Measurements from ENCODE around the gene LPAR5. TPM values are rescaled to one million over a fixed set of nuclear protein-coding genes. Genes with fewer than 3 reads are reported as not detected.

Gene LPAR5
- total RNA-seq, result 1.7 TPM
- 2.2 TPM for polyA plus RNA-seq

DNA sequence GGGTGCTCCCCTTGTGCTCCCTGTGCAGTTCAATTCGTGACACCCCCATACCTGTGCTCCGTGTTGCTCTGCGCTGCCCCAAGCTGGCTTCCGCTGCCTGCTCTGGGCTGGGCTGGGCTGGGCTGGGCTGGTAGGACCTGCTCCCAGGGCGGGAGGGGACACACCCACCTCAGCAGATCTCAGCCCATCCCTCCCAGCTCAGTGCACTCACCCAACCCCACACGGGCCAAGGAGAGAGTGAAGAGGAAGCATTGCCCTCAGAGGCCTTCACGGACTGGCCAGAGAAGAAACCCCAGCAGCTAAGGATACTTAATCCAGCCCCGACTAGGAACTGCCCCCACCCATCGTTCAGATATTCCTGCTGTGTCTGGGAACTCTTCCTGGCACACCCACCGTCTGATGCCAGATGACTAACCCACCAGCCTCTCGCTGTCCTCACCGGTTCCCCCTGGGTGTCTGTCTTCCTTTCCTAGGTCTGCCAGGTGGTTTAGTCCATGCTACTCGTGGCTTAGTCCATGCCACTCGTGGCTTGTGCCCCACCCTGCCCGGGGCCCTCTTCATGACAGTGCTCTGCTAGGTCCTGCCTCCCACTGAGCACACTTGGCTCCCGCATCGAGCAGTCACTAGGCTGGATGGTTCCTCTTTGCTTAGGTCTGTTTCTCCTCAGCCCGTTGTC is at the start of gene LPAR5:
TSS of gene LPAR5 (minus strand) at position 104 of the 676 bp plus-strand sequence. CDS start 14,711 bp downstream, outside the sequence.
- no peak for DNase-seq (ENCODE audit: extremely low spot score)
- H3K27ac ChIP-seq (ENCODE audit: low read depth), result peak within 1 kb of the TSS; percentile 41
- H3K36me3 ChIP-seq (ENCODE audit: insufficient read depth), result no peaks in the 10 kb centered on the region
- H3K4me3 ChIP-seq (ENCODE audit: low read depth, low read length), result no peak within 1 kb of the TSS
- 49% methylated on average over 18 of the region's 18 CpGs for WGBS
- H3K4me1 ChIP-seq (ENCODE audit: insufficient read depth), result no peaks in the 10 kb centered on the region

DNA sequence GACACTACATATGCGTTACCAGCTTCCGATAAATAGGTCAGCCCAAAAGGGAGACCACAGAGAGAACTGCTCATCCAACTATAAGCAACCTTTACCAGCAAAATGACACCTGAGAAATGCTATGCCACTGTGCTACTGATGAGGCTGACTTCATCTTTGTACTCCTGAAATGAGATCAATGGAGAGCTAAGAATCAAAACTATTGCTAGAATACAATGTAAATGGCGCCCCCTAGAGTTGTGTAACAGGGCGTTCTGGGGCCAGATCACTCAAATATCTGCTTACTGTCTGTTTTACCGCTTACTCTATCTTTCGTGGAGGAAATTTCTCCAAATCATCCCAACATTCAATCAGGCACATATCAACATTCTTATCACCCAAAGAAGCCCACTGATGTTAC is 48.9 kb upstream of the LPAR5 start:
- no peak for DNase-seq (ENCODE audit: extremely low spot score)
- 56% methylated on average over 6 of the region's 6 CpGs for WGBS

DNA sequence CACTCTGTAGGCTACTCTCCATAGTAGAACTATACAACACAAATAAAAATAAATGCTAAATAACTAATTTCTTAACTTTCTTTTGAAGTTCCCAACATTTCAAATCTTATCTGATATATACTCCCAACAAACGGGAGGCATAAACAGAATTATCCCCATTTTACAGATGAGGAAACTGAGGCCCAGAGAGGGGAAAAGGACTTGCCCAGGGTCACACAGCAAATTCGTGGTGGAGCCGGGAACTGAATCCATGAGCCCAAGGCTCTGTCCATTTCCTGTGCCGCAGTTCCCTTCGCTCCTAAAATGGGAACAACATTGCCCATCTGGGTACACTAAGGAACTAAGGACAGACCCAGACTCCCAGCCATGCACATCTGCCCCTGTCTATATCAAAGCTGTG is 41.2 kb upstream of the LPAR5 start:
- Histone ChIP-seq H3K27ac (ENCODE audit: low read depth) (no peak overlapping the region), H3K36me3 (ENCODE audit: insufficient read depth) (peaks cover 9% of the 10 kb centered on the region), H3K4me1 (ENCODE audit: insufficient read depth) (no peaks in the 10 kb centered on the region), H3K4me3 (ENCODE audit: low read depth, low read length) (no peak overlapping the region)
- DNase-seq (ENCODE audit: extremely low spot score), result no peak
- WGBS, result 93% methylated on average over 5 of the region's 5 CpGs

More for the DNA sequence above, 48.9 kb upstream of the LPAR5 start:
- Histone ChIP-seq H3K27ac (ENCODE audit: low read depth) (no peak overlapping the region), H3K4me1 (ENCODE audit: insufficient read depth) (no peaks in the 10 kb centered on the region), H3K4me3 (ENCODE audit: low read depth, low read length) (no peak overlapping the region), H3K36me3 (ENCODE audit: insufficient read depth) (no peaks in the 10 kb centered on the region)

DNA sequence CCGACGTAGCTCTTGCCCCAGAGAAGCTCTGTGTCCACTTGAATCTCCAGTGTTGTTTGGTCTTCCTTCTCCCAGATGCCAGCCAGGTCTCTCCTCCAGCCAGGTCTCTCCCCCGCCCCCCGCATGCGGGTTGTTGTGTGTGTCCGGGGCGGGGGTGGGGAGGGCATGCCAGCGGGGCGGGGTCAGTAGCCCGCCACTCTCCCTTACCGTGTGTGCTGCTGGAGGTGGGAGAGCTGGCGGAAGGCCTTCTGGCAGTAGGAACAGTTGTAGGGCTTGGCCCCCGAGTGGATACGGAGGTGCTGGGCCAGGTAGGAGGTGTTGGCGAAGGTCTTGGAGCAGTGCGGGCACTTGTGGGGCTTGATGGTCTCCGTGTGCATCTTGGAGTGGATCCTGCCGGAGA is 36.4 kb upstream of the LPAR5 start:
- Histone ChIP-seq H3K4me1 (ENCODE audit: insufficient read depth) (no peaks in the 10 kb centered on the region), H3K27ac (ENCODE audit: low read depth) (no peak overlapping the region), H3K36me3 (ENCODE audit: insufficient read depth) (peaks cover 12% of the 10 kb centered on the region), H3K4me3 (ENCODE audit: low read depth, low read length) (no peak overlapping the region)
- WGBS, result 88% methylated on average over 18 of the region's 18 CpGs
- no peak for DNase-seq (ENCODE audit: extremely low spot score)

DNA sequence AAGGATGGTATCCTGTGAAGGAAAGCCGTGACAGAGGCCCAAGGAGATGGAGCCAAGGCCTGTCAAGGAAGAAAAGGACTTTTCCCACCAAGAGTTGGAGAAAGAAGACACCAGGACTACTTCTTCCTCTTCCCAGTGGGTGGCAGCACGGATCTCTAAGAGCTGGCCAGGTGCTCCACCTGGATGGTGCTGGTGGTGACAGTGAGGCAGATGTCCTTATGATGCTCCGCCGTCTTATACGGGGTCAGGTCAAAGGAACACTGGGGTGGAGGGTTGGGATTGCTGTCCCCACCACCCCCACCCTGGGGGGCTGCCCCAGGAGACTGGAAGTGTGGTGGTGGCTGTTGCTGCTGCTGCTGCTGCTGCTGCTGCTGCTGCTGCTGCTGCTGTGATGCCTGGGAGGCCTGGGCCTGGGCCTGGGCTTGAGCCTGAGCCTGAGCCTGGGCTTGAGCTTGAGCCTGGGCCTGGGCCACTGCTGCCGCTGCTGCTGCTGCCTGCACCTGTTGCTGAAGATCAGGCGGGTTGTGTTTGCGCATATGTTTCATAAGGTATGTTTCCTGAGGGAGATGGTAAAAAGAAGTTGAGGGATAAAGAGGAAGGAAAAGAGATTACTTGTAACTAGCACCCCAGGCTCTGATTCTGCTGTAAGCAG is 31.9 kb upstream of the LPAR5 start:
- peaks cover 12% of the 10 kb centered on the region for H3K36me3 ChIP-seq (ENCODE audit: insufficient read depth)
- H3K27ac ChIP-seq (ENCODE audit: low read depth), result no peak overlapping the region
- no peak overlapping the region for H3K4me3 ChIP-seq (ENCODE audit: low read depth, low read length)
- 82% methylated on average over 8 of the region's 8 CpGs for WGBS
- DNase-seq (ENCODE audit: extremely low spot score), result no peak
- H3K4me1 ChIP-seq (ENCODE audit: insufficient read depth), result no peaks in the 10 kb centered on the region

DNA sequence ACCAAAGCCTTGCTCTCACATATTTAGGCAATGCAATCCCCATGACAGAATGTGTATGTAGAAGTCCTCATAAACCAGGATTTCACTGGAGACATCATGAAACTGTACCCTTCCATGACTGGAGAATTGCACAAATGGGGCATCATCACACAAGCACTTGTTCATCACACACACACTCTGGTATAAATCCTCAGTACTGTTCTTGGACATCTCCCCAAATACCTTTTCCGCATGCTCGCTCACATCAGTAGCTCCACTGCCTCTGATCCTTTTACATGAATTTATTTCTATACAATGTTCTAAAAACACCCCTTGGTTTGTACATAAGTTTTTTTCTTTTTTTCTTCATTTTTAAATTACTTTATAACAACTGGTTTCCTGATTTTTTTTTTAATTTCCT is 30.5 kb upstream of the LPAR5 start:
- H3K36me3 ChIP-seq (ENCODE audit: insufficient read depth), result peaks cover 3% of the 10 kb centered on the region
- H3K27ac ChIP-seq (ENCODE audit: low read depth), result no peak overlapping the region
- H3K4me3 ChIP-seq (ENCODE audit: low read depth, low read length), result no peak overlapping the region
- no peaks in the 10 kb centered on the region for H3K4me1 ChIP-seq (ENCODE audit: insufficient read depth)
- DNase-seq (ENCODE audit: extremely low spot score), result no peak
- 88% methylated on average over 2 of the region's 2 CpGs for WGBS

DNA sequence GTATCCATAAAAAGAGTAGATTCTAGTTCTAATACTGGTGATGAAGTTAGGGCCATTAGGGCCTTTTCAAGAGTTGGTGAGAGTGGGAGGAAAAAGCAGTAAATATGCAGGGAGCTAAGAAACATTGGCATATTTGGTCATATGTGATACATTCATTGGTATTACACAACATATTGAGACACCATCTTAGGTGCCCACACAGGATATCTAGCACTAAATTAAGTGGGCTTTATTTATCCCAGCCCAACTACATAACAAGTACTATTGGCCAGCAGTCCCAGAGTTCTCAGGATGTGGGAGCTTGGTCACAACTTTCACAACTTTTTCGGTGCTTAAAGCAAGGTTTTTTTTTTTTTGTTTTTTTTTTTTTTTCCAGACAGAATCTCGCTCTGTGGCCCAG is 29.1 kb upstream of the LPAR5 start:
- Histone ChIP-seq H3K27ac (ENCODE audit: low read depth) (no peak overlapping the region), H3K4me1 (ENCODE audit: insufficient read depth) (no peaks in the 10 kb centered on the region), H3K36me3 (ENCODE audit: insufficient read depth) (peaks cover 3% of the 10 kb centered on the region), H3K4me3 (ENCODE audit: low read depth, low read length) (no peak overlapping the region)
- 74% methylated on average over 2 of the region's 2 CpGs for WGBS
- DNase-seq (ENCODE audit: extremely low spot score), result no peak

DNA sequence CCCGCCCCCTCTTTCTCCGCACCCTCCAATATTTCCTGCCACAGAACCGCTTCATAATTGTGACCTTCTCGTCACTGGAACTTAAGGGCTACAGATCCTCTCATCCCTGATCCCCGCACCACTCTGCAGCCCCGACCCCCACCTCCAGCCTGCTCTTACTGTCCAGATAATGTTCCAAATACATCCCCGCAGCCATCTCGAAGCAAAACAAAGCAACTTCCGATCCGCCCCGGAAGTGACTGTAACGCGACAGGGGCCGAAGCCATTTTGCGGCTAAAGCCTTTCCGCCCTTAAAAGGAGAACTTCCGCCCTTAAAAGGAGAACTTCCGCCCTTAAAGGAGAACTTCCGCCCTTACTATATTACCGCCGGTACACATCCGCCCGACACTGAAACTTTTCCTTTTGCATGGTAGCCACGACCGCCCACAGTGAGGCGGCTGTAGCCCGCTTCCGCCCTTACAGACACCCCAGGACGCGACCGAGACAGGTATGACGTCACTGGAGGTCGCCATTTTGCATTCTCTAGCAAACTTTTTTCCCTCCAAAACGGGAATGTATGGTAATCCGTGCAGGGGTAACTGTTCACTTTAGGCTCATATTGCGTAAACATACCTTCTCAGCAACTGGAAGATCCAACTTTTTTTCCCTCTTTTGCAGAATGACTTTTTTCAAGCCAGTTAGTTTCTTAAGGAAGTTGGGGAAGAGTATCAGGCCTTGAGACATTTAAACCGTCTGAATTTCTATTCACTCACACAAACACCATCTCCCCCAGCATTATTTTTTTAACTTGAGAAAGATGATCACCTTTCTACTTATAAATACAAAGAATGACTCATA is 27.4 kb upstream of the LPAR5 start, which contains the start of gene ING4:
TSS of gene ING4 (minus strand) at position 214 of the 837 bp plus-strand sequence. CDS start at position 196, 18 bp downstream.
- WGBS, result 2% methylated on average over 37 of the region's 37 CpGs
- H3K36me3 ChIP-seq (ENCODE audit: insufficient read depth), result peaks cover 3% of the 10 kb centered on the region
- H3K27ac ChIP-seq (ENCODE audit: low read depth), result peak within 1 kb of the TSS; percentile 90
- peak; percentile 100 for DNase-seq (ENCODE audit: extremely low spot score)
- peak within 1 kb of the TSS; percentile 86 for H3K4me3 ChIP-seq (ENCODE audit: low read depth, low read length)
- H3K4me1 ChIP-seq (ENCODE audit: insufficient read depth), result no peaks in the 10 kb centered on the region

DNA sequence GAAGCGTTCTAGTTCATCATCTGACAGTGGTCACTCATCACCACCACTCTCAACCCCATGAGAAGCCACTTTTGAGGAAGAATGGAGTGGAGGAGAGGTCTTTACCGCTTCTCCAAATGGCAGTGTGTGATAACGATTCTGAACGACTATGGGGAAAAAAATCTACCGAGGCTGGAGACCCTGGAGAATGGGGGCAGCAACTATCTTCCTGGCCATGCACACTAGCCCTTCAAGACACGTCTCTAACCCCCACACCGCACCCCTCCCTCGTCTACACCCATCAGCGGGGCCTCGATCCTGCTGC is 26.8 kb upstream of the LPAR5 start:
- peak overlapping the region; percentile 86 for H3K4me3 ChIP-seq (ENCODE audit: low read depth, low read length)
- H3K27ac ChIP-seq (ENCODE audit: low read depth), result peak overlapping the region; percentile 90
- no peaks in the 10 kb centered on the region for H3K4me1 ChIP-seq (ENCODE audit: insufficient read depth)
- no peak for DNase-seq (ENCODE audit: extremely low spot score)
- H3K36me3 ChIP-seq (ENCODE audit: insufficient read depth), result no peaks in the 10 kb centered on the region
- under 1% methylated on average over 10 of the region's 10 CpGs for WGBS

DNA sequence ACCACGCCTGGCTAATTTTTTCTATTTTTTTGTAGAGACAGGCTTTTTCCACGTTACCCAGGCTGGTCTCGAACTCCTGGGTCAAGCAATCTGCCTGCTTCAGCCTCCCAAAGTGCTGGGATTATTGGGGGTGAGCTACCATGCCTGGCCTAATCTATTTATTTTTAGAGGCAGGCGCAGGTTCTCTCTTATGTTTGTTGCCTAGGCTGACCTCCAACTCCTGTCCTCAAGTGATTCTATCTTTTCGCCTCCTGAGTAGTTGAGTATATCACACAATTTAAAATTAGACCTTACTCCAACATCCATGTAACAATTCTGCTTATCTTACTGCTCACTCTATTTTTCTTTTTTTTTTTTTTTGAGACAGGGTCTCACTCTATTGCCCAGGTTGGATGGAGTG is 18.2 kb upstream of the LPAR5 start:
- Histone ChIP-seq H3K4me3 (ENCODE audit: low read depth, low read length) (no peak overlapping the region), H3K36me3 (ENCODE audit: insufficient read depth) (peaks cover 10% of the 10 kb centered on the region), H3K4me1 (ENCODE audit: insufficient read depth) (no peaks in the 10 kb centered on the region), H3K27ac (ENCODE audit: low read depth) (no peak overlapping the region)
- 90% methylated on average over 5 of the region's 5 CpGs for WGBS
- DNase-seq (ENCODE audit: extremely low spot score), result no peak

DNA sequence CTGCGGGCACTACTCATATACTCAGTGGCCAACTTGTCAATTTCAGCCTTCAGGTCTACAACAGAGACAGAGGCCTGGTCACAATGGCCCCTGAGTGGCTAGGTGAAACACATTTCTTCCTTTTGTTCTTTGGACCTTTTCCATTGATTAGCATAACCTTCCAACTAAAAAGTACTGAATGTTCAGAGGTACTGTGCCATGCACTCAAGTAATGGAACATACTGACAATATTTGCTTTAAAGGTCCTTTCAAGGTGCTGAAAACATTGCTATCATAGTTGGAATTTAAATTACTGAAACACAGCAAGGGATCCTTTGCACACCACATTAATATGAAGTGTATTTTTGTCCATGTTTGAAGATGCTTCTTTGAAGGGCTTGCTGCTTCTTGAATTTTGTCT is 17.6 kb upstream of the LPAR5 start:
- WGBS, result 100% methylated on average over 1 of the region's 1 CpG
- Histone ChIP-seq H3K27ac (ENCODE audit: low read depth) (no peak overlapping the region), H3K36me3 (ENCODE audit: insufficient read depth) (peaks cover 10% of the 10 kb centered on the region)

DNA sequence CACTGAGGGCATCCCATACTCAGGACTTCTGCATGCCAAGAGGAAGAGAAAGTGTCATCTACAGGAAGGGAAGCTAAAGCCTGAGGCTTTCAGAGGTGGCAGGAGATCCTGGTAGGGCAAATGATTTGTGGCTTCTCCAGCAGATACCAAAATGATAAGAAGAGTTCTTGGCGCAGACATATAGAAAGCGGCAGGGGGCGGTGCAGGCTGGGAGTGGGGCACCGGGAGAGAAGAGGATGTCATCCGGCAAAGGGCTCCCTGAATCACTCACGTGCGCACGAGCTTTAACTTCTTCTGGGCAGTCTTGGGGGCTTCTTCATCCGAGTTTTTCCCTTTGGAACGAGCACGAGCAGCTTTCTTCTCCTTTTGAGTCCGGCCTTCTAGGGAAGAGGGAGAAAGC is 16.6 kb upstream of the LPAR5 start:
- Histone ChIP-seq H3K4me1 (ENCODE audit: insufficient read depth) (no peaks in the 10 kb centered on the region), H3K27ac (ENCODE audit: low read depth) (no peak overlapping the region), H3K36me3 (ENCODE audit: insufficient read depth) (peaks cover 10% of the 10 kb centered on the region), H3K4me3 (ENCODE audit: low read depth, low read length) (no peak overlapping the region)
- DNase-seq (ENCODE audit: extremely low spot score), result no peak
- 88% methylated on average over 12 of the region's 12 CpGs for WGBS

More for the DNA sequence above, 17.6 kb upstream of the LPAR5 start:
- DNase-seq (ENCODE audit: extremely low spot score), result no peak
- no peak overlapping the region for H3K4me3 ChIP-seq (ENCODE audit: low read depth, low read length)
- no peaks in the 10 kb centered on the region for H3K4me1 ChIP-seq (ENCODE audit: insufficient read depth)

DNA sequence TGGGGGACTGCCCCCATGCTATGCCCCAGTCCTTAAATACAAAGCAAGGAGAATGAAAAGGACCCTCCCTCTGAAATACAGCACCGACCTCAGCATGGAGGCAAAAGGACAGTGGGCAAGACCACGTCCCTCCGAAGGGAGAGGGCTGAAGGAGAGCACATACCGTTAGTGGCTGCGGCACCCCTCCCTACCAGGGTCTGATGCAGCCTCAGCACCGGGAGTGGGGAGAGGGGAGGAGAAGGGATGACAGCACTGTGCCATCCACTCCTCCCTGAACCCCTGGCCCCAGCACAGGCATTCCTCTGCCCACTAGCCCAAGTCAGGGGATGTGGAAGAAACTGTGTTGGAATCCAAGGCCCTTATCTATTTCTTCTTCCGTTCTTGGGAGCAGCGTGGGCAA is 15.1 kb upstream of the LPAR5 start:
- WGBS, result 85% methylated on average over 8 of the region's 8 CpGs
- peaks cover 10% of the 10 kb centered on the region for H3K36me3 ChIP-seq (ENCODE audit: insufficient read depth)

More for the DNA sequence above, 15.1 kb upstream of the LPAR5 start:
- no peak for DNase-seq (ENCODE audit: extremely low spot score)
- Histone ChIP-seq H3K4me1 (ENCODE audit: insufficient read depth) (peaks cover 1% of the 10 kb centered on the region), H3K4me3 (ENCODE audit: low read depth, low read length) (no peak overlapping the region), H3K27ac (ENCODE audit: low read depth) (no peak overlapping the region)
